Stimulated activated CD8-positive, alpha-beta memory T cell treated with anti-CD3 and anti-CD28 coated beads, Interleukin-4, amount 100 ng/mL, for 4 hours (primary cell): Measurements from ENCODE around the gene GORASP1.
"Not testable (repeated sequence)": the region's sequence is repeated elsewhere in the genome, so short reads cannot be mapped to it uniquely, and the experiment has no call there.

Source experiments
- DNase-seq, 2 donors: peaks; one replicate each; pipeline ENCODE4 v3.0.0-alpha.2; 2020; ENCODE audit warnings: low read depth in 2 of 2, low spot score in 1 of 2

Gene GORASP1

DNA sequence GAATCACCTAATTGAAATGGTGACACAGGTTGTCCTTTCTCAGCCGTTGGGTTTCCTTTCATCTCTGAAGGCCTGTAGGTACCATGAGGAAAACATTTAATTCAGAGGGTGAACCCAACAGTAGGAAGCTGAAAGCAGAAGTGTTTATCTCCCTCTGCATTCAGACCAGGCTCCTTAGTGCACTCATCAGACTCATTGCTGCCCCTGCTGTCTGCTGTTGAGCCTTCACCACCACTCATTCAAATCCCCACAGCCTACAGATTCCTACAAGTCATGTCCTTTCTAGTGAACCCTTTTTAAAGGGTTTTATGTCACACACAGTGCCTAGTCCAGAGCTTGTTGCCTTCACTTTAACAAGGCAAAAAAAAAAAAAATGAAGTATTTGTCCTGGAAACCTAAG lies 42.2 kb downstream of the GORASP1 start:
- no peak for DNase-seq

DNA sequence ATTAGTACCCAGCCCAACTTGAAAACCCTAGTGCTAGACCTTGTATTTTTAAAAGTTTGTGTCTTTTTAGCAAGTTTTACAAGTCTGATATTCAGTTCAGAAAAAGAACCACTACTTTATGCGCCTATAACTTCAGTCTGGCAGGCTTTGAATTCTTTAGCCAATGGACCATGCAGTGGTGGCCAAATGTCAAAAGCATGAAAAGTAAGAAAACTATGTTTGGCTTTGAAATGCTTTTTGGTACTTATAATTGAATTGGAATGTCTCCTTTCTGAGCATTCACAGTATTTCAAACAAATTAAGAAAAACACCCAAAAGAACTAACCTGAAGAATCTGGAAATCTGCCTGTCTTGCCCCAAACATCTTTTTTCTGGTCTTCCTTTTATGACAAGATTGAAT lies 42.8 kb downstream of the GORASP1 start:
- DNase-seq: no peak

DNA sequence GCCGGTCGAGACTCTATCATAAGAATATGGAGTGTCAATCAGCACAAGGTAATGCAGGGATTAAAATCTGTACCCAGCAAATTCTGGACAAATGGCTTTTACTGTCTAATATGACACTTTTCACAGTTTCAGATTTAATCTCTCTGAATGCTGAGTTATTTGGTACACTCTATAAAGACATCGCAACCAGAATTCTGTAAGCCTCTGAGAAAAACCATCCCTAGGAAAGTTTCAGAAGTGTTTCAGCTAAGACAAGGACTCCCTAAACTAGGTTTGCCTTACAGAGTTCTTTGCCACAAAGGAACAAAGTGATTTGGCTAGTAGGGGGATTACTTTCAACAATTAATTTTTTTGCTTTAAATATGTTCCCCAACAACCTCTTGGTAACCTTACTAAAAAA lies 44.3 kb downstream of the GORASP1 start:
- no peak for DNase-seq

DNA sequence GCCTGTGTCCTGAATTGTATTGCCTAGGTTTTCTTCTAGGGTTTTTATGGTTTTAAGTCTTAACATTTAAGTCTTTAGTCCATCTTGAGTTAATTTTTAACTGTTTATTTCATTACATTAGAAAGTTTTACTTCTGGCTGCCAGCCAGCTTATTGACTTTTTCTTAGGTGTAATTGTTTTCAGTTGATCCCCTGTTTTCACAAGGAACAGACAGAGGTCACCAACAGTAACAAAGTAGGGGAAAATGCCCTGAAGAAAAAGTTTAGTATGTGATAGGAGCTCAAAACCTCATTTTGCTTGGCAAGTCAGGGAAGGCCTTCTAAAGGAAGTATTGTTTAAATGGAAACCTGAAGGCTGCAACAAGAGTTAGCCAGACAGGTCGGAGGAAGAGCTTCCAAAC lies 45.2 kb downstream of the GORASP1 start:
- no peak for DNase-seq

DNA sequence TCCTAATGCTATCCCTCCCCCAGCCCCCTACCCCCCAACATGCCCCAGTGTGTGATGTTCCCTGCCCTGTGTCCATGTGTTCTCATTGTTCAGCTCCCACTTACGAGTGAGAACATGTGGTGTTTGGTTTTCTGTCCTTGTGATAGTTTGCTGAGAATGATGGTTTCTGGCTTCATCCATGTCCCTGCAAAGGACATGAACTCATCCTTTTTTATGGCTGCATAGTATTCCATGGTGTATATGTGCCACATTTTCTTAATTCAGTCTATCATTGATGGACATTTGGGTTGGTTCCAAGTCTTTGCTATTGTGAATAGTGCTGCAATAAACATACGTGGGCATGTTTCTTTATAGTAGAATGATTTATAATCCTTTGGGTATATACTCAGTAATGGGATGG lies 46.2 kb downstream of the GORASP1 start:
- DNase-seq: not testable (repeated sequence)

DNA sequence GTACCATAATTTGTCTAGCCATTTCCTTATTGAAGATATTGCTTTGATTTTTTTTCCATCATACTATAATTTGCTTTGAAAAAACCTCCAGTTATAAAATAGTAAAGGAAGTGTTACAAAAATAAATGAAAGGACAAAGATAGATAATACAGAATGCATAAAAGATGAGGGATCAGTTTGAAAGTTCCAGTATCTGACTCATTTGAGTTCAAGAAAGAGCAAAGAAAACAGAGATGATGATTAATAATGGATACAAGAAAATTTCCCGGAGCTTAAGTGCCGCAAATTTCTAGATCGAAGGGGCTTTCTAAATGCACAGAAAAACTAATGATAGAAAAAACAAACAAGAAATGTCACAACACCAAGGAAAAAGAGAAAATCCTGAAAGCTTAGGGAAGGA lies 51.3 kb downstream of the GORASP1 start:
- no peak for DNase-seq

DNA sequence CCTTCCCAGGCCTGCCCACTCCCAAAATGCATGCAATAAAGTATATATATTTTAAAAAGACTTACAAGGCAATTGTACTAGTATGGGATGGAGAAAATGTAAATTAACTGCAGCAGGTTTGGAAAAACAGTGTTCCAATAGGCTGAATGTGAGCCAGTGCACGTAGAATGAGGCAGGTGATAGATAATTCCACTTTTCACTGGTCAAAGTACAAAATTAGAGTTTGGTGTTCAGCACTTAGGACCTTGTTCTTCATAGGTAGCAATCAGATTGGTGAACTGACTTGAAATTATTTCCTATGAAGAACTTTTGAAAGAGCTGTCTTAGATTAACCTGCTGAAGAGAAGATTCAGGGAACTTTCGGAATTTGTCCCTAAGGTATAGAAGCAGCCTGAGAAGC lies 53.7 kb downstream of the GORASP1 start:
- no peak for DNase-seq

DNA sequence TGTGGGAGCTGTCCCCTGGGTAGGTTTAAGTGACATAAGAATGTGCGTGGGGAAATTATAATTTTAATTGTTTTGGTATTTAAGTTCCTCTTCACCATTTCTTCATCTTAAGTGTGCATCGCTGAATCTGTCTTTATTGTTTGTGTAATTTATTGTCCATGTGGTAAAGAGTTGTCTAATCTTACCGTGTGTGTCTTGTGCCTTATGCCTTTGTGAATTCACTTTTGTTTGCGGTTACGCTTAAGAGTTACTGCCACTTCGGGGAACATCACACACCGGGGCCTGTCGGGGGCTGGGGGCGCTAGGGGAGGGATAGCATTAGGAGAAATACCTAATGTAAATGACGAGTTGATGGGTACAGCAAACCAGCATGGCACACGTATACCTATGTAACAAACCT lies 54.8 kb downstream of the GORASP1 start:
- no peak for DNase-seq

DNA sequence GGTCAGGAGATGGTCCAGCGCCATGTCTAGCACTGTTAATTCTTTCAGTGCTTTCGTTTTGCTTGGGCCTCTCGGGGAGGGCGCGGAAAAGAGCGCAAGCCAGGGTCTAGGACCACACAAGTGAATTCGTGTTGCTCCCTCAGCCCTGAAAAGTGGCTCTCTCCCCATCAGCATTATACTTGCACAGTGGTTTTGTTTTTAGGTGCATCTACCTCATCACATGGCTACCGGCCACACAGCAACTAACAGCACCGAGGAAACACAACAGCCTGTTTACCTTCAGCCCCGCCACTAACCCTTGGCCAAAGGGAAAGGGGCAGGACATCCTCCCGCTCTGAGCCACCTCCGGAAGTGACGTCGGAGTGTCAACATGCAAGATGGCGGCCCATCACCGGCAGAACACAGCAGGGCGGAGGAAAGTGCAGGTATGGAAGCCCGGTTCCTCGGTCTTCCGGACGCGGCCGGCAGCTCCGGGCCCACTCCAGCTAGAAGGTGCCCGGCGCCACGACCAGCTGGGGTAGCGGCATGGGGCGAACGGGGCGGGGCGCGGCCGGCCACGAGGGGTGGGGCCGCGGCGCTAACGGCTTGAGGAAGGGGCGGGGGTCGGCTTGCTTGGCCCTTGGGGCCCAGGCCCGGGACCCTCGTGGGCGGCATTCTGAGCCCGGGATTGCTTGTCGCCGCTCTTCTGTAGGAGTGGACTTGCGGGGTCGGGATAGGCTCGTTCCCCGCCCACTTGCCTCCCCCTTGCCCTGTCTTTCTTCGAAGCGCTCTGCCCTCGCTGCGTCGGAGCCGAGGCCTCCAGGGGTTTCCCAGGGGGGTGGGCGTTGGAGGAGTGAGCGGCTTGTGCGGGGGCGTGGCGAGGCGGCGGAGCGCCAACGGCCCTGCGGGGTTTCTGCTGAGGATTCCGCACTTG lies 55.5 kb downstream of the GORASP1 start, which contains the start of the genes SCN11A and WDR48:
SCN11A (minus strand) TSS at position 296 of the 913 bp plus-strand sequence. CDS start 101,582 bp downstream, outside the sequence.
WDR48 (plus strand) TSS at position 368 of the 913 bp plus-strand sequence; CDS start at position 378, 10 bp downstream.
- peak; percentile 85 to 88 for DNase-seq

DNA sequence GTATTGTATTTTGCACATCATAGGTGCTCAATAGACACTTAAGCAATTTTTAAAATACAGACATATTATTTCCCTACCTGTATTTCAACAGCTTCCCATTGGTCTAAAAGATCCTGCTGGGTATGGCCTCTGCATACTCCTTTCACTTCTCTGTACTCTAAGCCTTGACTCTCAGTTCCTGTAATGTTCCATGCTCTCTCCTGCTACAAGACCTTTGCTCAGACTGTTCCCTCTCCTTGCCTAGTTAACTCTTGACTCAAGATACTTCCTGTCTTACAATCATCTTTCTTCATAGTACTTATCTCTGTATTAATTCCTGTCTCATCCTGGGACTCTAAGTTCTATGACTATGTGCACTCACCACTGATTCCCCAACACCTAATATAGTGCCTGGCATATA lies 57.4 kb downstream of the GORASP1 start:
- DNase-seq: no peak
